ENCODE measurements around the gene AGBL4.

Gene AGBL4

GRCh38 chr1:48704736-48705135 is 1319.0 kb downstream of the AGBL4 start:
- DNase-seq, result no peak

- DNase-seq, result no peak
These were observed 1322.3 kb downstream of the AGBL4 start for GRCh38 chr1:48701445-48701844.

GRCh38 chr1:48697066-48697707 is 1326.6 kb downstream of the AGBL4 start:
- no peak for DNase-seq

GRCh38 chr1:48695161-48695560 is 1328.6 kb downstream of the AGBL4 start:
- no peak for DNase-seq

- DNase-seq, result no peak
These were observed 1330.0 kb downstream of the AGBL4 start for GRCh38 chr1:48693674-48694320.

- DNase-seq, result no peak
These were observed 1330.6 kb downstream of the AGBL4 start for GRCh38 chr1:48693180-48693579.

GRCh38 chr1:48692235-48692634 is 1331.5 kb downstream of the AGBL4 start:
- no peak for DNase-seq

GRCh38 chr1:48691429-48692001 is 1332.2 kb downstream of the AGBL4 start:
- no peak for DNase-seq

GRCh38 chr1:48688102-48688760 is 1335.5 kb downstream of the AGBL4 start:
- DNase-seq, result no peak

- DNase-seq, result no peak
These were observed 1336.3 kb downstream of the AGBL4 start for GRCh38 chr1:48687282-48688045.

GRCh38 chr1:48686159-48686558 is 1337.6 kb downstream of the AGBL4 start:
- no peak for DNase-seq

- no peak for DNase-seq
These were observed 1339.4 kb downstream of the AGBL4 start for GRCh38 chr1:48684381-48684780.

- no peak for DNase-seq
These were observed 1339.9 kb downstream of the AGBL4 start for GRCh38 chr1:48683839-48684238.

- no peak for DNase-seq
These were observed 1342.1 kb downstream of the AGBL4 start for GRCh38 chr1:48681476-48682305.

- no peak for DNase-seq
These were observed 1343.2 kb downstream of the AGBL4 start for GRCh38 chr1:48680411-48681035.

GRCh38 chr1:48679859-48680258 is 1343.9 kb downstream of the AGBL4 start:
- DNase-seq, result no peak

GRCh38 chr1:48678710-48679505 is 1344.8 kb downstream of the AGBL4 start:
- no peak for DNase-seq

GRCh38 chr1:48677306-48678287 is 1346.2 kb downstream of the AGBL4 start:
- no peak for DNase-seq

GRCh38 chr1:48676822-48677221 is 1346.9 kb downstream of the AGBL4 start:
- no peak for DNase-seq

- no peak for DNase-seq
These were observed 1347.4 kb downstream of the AGBL4 start for GRCh38 chr1:48676376-48676775.

Data from HCEC 1CT (cell line).